Measurements from ENCODE around the gene ABLIM1.
A peak's percentile ranks its signal among the peaks of the same experiment; 100 is the strongest.
"Not testable (repeated sequence)": the region's sequence is repeated elsewhere in the genome, so short reads cannot be mapped to it uniquely, and the experiment has no call there.

The ABLIM1 gene

DNA sequence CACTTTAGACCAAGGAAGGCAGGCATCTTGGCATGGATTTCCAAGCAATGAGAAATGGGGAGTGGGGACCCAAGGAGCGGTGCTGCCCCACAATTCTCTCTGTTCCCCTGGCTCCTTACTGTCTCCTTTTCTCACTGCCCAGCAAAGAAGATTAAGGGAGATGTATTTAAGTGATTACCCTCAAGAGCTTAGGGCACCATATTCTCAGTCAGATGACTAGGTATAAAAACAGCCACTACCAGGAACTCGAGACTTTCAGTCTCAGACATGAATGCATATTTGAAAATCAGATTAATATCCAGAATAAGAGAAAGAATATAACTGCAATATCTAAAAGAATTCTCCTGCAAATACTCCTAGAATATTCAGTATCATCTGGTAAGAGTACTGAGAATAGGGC lies at the start of gene ABLIM1:
Gene ABLIM1, minus strand, starts transcription at position 101 of the 400 bp plus-strand sequence. Its CDS starts 75 bp downstream, at position 26.
- Histone ChIP-seq H3K4me2 (no peak within 1 kb of the TSS), H3K9me3 (replicated peaks in 1 of 11) (no peaks in the 10 kb centered on the region; a peak in 2 of 22 replicates), H4K20me1 (no peaks in the 10 kb centered on the region), H3K36me3 (no peaks in the 10 kb centered on the region), H3K27ac (no peak within 1 kb of the TSS), H3K4me1 (no peaks in the 10 kb centered on the region), H3K4me3 (no peak within 1 kb of the TSS), H3K27me3 (no peaks in the 10 kb centered on the region), H3K9ac (no peak within 1 kb of the TSS)
- TF ChIP-seq Cebpa-rat (IDR thresholded peaks at IDR 0.05), result no peak

DNA sequence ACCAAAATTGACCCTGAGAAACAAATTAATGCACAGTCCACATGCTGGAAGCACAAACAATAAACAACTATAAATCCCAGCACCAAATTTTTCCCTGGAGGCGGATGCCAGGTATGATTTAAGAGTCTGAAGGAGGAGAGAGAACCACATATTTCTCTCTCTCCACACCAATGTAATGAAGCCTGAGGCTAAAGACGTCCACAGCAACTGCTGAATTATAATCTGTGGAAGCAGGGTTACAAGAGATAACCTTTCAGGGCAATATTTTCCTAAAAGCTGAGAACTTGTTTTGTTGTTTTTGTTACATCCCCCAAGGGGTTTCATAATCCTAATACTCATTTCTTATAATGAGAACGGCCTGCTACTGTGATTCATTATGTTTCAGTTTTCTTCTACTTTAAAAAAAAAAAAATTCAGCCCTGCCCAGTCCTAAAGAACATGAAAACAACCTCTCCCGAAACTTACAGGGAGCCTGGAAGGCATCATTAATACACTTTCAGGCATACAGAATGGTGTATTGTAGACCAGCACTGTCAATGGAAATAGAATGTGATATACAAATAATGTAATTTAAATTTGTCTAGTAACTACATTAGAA lies 48.5 kb upstream of the ABLIM1 start:
- H3K4me3 ChIP-seq, result no peak overlapping the region
- H3K9me3 ChIP-seq (replicated peaks in 1 of 11), result no peaks in the 10 kb centered on the region
- H3K36me3 ChIP-seq, result no peaks in the 10 kb centered on the region
- H3K27me3 ChIP-seq, result no peaks in the 10 kb centered on the region
- no peak overlapping the region for H3K9ac ChIP-seq
- peaks cover 0 to 17% (median 0%) of the 10 kb centered on the region in 10 experiments; a peak in 5 of 20 replicates for H3K4me1 ChIP-seq
- TF ChIP-seq Cebpa-rat (IDR thresholded peaks at IDR 0.05), result no peak
- no peak overlapping the region for H3K4me2 ChIP-seq
- H4K20me1 ChIP-seq, result no peaks in the 10 kb centered on the region
- H3K27ac ChIP-seq, result no peak overlapping the region

DNA sequence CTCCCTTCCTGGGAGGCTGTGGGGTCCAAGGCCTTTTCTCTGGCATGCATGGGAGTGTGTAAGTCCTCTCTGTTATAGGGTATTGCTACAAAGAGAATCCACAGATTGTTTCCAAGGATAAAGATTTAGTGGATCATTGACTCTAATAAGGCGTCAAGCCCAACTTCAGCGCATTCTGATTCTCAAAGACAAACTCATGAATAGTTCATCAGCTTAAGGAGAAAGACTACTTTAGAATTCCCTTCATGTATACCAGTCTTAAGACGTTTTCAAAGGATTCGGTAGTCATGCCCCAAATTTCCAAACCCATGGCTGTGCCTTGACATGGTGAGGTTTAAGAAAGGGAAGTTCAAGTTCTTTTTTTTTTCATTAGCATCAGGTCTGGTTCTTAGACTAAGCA lies 46.6 kb upstream of the ABLIM1 start:
- no peak overlapping the region for H3K27ac ChIP-seq
- no peaks in the 10 kb centered on the region for H3K9me3 ChIP-seq (replicated peaks in 1 of 11)
- no peaks in the 10 kb centered on the region for H3K36me3 ChIP-seq
- H4K20me1 ChIP-seq, result no peaks in the 10 kb centered on the region
- H3K4me1 ChIP-seq, result peaks cover 0 to 16% (median 0%) of the 10 kb centered on the region in 10 experiments; a peak in 5 of 20 replicates
- no peaks in the 10 kb centered on the region for H3K27me3 ChIP-seq
- H3K9ac ChIP-seq, result no peak overlapping the region
- no peak for TF ChIP-seq Cebpa-rat (IDR thresholded peaks at IDR 0.05)
- H3K4me3 ChIP-seq, result no peak overlapping the region
- no peak overlapping the region for H3K4me2 ChIP-seq

DNA sequence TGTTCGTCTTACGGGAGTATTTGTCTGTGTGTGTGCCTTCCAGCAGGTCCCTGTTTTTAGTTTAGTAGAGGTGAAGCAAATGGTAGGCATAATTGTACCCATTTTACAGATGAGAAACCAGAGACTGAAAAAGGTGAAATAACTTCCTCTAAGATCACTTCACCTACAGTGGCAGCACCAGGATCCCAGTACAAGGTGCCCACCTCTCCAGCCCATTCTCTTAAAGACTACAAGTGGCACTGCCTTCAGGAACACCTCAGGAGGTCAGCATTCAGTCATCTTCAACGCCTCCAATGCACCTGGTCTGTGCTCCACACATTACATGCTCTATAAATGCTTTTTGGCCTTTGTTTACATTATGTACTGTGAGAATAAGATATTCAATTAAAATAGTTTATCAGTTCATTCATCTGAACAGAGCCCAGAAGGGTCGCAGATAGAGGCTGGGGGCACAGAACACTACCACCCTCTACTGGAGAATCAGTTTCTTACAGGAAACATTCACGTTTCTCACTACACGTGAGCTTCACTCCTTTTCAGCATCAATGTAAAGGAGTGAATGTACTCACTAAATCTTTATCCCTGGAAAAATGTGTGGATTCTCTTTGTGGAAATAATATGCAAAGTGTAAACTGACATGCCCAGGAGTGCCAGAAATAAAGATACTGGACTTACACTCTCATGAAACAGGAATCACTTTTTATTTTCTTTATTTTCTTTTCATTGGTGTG lies 45.5 kb upstream of the ABLIM1 start:
- no peak overlapping the region for H3K27ac ChIP-seq
- peaks cover 0 to 4% (median 0%) of the 10 kb centered on the region in 10 experiments; a peak in 4 of 20 replicates for H3K4me1 ChIP-seq
- H3K4me3 ChIP-seq, result no peak overlapping the region
- H3K9me3 ChIP-seq (replicated peaks in 1 of 11), result no peaks in the 10 kb centered on the region
- H3K9ac ChIP-seq, result no peak overlapping the region
- no peaks in the 10 kb centered on the region for H4K20me1 ChIP-seq
- no peak overlapping the region for H3K4me2 ChIP-seq
- no peak for TF ChIP-seq Cebpa-rat (IDR thresholded peaks at IDR 0.05)
- no peaks in the 10 kb centered on the region for H3K36me3 ChIP-seq
- no peaks in the 10 kb centered on the region for H3K27me3 ChIP-seq

DNA sequence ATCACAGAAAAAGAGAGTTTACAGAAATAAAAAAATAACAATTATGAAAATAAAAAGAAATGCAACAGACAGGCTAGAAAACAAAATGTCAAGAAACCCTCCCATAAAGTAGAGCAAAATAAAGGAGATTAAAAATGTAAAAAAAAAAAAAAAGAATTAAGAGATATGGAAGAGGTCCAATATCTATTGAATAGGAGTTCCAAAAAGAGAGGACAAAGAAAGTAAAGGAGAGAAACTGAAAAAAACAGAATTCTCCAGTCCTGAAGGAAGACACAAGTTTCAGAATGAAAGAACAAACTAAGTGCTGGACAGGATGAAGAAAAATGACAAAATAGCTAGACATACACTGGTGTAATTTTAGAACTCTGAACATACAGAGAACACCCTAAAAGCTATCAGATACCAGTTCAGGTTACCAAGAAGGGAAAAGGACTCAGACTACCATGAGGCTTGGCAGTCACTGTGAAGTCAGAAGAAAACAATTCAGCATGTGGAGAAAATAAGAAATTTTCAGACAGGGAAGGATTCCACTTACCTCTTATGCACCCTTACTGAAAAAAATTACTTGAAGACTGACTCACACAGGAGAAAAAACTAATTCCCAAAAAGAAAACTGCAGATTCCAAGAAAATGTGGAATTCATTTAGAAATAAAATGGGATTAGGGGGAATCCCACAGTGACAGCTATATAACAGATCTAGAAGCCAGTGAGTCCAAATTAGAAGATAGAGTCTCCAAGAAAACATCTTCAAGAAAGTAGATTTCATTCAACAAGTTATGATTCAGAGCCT lies 40.4 kb upstream of the ABLIM1 start:
- Histone ChIP-seq H3K27ac (no peak overlapping the region), H3K9me3 (replicated peaks in 1 of 11) (peaks cover 0 to 14% (median 0%) of the 10 kb centered on the region in 11 experiments; a peak in 2 of 22 replicates), H3K27me3 (no peaks in the 10 kb centered on the region), H3K4me3 (no peak overlapping the region), H4K20me1 (no peaks in the 10 kb centered on the region), H3K9ac (no peak overlapping the region), H3K4me1 (peaks cover 0 to 8% (median 0%) of the 10 kb centered on the region in 10 experiments; a peak in 4 of 20 replicates), H3K36me3 (no peaks in the 10 kb centered on the region), H3K4me2 (no peak overlapping the region)
- TF ChIP-seq Cebpa-rat (IDR thresholded peaks at IDR 0.05), result no peak

DNA sequence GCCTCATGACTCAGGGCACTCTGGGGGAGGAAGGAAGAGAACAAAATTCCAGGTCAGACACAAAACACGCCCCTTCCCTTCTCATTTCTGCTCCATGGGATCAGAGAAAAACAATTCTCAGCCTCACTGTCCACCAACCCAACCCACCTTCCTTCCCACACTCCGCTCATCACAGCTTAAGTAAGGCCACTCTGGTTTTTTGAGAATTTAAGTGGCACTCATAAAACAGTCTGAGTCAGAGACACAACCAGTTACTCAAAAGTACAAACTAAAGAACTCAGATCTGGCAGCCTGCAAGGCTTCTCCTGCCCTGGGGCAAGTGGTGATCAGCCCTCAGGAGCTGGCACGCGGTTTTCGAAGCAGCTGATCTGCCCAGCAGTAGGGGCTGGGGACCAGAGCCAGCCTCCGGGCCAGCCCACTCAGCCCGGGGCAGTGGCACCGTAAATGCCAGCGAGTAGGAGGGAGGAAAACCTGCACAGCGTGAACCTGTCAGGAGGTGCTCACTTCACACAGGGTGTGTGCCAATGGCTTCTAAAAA lies 39.1 kb upstream of the ABLIM1 start:
- Histone ChIP-seq H3K27me3 (no peaks in the 10 kb centered on the region), H3K4me1 (peaks cover 0 to 8% (median 0%) of the 10 kb centered on the region in 10 experiments; a peak in 5 of 20 replicates), H3K27ac (no peak overlapping the region), H3K4me3 (no peak overlapping the region), H3K9ac (no peak overlapping the region), H3K36me3 (no peaks in the 10 kb centered on the region), H4K20me1 (no peaks in the 10 kb centered on the region), H3K4me2 (no peak overlapping the region), H3K9me3 (replicated peaks in 1 of 11) (peaks cover 0 to 14% (median 0%) of the 10 kb centered on the region in 11 experiments; a peak in 2 of 22 replicates)
- no peak for TF ChIP-seq Cebpa-rat (IDR thresholded peaks at IDR 0.05)

DNA sequence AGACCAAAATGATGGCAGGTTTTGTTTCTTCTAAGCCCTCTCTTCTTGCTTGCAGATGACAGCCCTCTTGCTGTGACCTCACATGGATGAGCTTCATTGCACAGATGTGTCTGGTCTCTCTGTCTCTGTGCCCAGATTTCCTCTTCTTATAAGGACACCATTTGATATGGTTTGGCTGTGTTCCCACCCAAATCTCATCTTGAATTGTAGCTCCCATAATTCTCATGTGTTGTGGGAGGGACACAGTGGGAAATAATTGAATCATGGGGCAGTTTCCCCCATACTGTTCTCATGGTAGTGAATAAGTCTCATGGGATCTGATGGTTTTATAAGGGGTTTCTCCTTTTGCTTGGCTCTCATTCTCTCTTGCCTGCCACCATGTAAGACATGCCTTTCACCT lies 38.2 kb upstream of the ABLIM1 start:
- H3K9me3 ChIP-seq (replicated peaks in 1 of 11), result peaks cover 0 to 14% (median 0%) of the 10 kb centered on the region in 11 experiments; a peak in 2 of 22 replicates
- not testable (repeated sequence) for H3K9ac ChIP-seq, H3K27me3 ChIP-seq, H3K36me3 ChIP-seq, H4K20me1 ChIP-seq, H3K4me1 ChIP-seq, H3K4me3 ChIP-seq, H3K4me2 ChIP-seq, H3K27ac ChIP-seq

DNA sequence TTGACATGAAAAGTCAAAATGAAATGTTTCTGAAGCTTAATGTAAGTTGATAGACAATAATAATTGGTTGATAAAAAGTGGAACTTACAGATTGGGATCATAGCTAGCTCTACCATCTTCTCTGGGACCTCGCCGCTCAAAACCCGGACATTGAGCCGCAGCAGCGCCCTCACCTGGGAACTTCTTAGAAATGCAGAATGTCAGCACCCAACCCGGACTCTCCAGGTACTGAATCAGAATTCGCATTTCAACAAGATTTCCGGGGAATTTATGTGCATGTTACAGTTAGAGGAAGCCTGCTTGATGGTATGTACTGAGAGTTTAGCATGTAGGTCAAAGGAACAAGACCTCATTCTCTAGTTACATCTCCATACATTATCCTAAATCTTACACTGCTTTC lies 36.7 kb upstream of the ABLIM1 start:
- no peak overlapping the region for H3K4me2 ChIP-seq

DNA sequence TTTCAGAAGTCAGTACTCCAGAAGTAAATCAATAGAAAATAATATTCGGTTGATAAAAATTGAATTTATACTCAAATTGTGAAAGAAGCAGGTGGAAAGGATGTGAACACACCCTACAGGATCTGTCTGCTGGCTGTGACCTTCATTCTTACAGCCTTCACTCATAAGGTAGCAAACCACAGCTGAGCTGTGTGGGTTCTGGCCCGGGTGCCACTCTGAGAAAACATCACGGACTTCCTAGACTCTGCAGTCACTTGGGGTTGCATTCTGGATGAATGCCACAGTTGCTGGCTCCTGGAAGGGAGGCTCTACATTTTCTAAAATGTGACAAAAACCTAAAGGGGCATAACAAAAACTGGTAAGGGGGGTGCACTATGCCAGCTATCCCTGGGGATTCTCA lies 36.0 kb upstream of the ABLIM1 start:
- H4K20me1 ChIP-seq, result no peaks in the 10 kb centered on the region
- peaks cover 0 to 8% (median 5%) of the 10 kb centered on the region in 10 experiments; a peak in 8 of 20 replicates for H3K4me1 ChIP-seq
- H3K4me2 ChIP-seq, result peak overlapping the region in 1 of 11 experiments; percentile 8; a peak in 2 of 22 replicates
- no peak overlapping the region for H3K4me3 ChIP-seq
- H3K9ac ChIP-seq, result no peak overlapping the region
- no peaks in the 10 kb centered on the region for H3K36me3 ChIP-seq
- H3K9me3 ChIP-seq (replicated peaks in 1 of 11), result peaks cover 0 to 14% (median 0%) of the 10 kb centered on the region in 11 experiments; a peak in 2 of 22 replicates
- no peak for TF ChIP-seq Cebpa-rat (IDR thresholded peaks at IDR 0.05)
- no peaks in the 10 kb centered on the region for H3K27me3 ChIP-seq
- no peak overlapping the region for H3K27ac ChIP-seq

More for the DNA sequence above, 36.7 kb upstream of the ABLIM1 start:
- Histone ChIP-seq H4K20me1 (no peaks in the 10 kb centered on the region), H3K4me1 (peaks cover 0 to 8% (median 5%) of the 10 kb centered on the region in 10 experiments; a peak in 8 of 20 replicates), H3K4me3 (no peak overlapping the region), H3K27ac (no peak overlapping the region), H3K36me3 (no peaks in the 10 kb centered on the region), H3K27me3 (no peaks in the 10 kb centered on the region), H3K9me3 (replicated peaks in 1 of 11) (peaks cover 0 to 14% (median 0%) of the 10 kb centered on the region in 11 experiments; a peak in 2 of 22 replicates), H3K9ac (no peak overlapping the region)
- TF ChIP-seq Cebpa-rat (IDR thresholded peaks at IDR 0.05), result no peak

Data from BLaER1 treated with 17β-estradiol and CSF1 and Interleukin-3, amounts not matched to agents 10 nM and 100 nM (cell line).